Activated CD4-positive, alpha-beta T cell treated with anti-CD3 and anti-CD28 coated beads, Interleukin-2, Interleukin-4, amounts not matched to agents 100 ng/mL and 50 ng/mL, durations not matched to agents 16 hours and 8 hours (primary cell): ENCODE results near the gene NUP54.
A peak's percentile ranks its signal among the peaks of the same experiment; 100 is the strongest.

Experiments
- DNase-seq: peaks from one replicate; pipeline ENCODE4 v3.0.0-alpha.2; 2020; ENCODE audit warnings: low spot score

NUP54 gene

DNA sequence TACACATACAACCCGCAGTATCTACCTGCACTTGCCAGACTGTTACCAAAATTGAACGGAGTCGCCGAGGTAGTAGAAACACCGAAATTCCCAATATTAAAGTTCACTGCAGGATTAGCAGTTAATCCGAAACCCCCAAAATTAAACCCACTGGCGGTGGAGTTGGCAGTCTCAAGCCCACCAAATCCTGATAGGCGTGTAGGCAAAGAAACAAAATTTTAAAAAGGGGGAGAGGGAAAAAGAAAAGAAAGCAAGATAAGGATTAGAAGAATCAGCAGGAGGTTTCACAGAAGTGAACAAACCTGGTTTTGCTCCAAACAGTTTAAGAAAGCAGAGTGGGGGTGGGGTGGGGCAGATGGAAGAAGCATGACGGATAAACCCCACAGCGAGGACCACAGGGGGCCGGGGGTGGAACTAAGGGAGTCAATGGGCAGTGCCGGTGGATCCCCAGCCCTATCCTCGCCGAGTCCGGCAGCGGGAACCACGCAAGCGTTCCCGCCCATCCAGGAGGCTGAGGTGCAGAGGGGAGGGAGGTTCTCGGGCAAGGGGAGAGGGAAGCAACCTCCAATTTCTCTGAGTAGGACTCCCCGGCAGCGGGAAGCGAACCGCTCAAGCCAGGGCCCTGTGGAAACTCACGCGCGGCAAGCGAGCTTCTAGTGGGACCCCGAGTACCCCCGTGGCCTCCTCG is 599 bp downstream of the NUP54 start:
- DNase-seq: peak; percentile 56

DNA sequence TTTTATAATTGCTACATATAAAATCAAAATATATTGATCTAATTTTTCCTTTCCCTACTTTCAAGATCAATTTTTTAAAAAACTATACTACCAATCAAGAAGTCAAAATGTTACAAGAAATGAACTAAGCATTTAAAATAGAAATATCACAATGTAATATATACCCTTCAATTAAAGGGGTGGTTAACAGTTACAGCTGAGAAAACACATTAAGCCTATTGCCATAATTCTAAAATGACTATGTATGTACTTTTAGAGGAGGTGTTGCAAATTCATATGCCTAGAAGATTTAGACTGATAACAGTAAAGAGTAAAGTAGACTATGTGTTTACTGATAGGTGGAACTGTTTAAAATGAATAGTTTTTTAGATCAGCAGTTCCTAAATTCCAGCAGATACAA is 3.7 kb downstream of the NUP54 start:
- DNase-seq: no peak

DNA sequence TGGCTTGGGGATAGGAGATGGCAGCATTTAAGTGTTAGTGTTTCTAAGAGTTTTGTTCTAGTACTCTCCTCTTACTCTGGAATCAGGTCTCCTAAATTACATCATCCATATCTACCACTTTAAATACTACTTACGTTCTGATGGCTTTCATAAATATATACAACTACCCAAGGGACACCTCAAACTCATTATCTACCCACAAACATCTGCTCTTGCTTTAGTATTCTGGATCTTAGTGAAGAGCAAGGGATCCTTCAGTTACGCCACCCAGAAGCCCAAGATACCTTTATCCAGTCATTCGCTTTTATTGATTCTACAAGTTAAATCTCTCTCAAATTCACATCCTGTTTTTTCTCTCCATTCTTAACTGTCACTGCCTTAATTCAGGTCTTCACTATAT is 7.0 kb downstream of the NUP54 start:
- DNase-seq: no peak

DNA sequence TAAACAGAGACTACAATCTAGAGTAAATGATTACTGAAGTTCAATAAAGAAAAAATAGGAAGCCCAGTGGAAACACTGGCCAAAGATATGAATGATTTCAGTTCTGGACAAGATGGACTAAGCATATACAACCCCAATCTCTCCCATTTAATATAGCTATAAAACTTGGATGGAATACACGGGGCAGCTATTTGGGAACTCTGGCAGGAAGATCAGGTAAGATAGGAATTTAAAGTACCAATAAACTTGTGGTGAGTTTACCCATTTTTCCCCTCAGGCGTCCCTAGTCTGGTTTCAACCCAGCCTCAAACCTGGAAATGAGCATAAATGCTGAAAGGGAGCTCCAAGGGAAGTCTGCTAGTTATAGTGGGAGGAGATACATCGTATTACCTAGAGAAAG is 20.4 kb downstream of the NUP54 start:
- no peak for DNase-seq

DNA sequence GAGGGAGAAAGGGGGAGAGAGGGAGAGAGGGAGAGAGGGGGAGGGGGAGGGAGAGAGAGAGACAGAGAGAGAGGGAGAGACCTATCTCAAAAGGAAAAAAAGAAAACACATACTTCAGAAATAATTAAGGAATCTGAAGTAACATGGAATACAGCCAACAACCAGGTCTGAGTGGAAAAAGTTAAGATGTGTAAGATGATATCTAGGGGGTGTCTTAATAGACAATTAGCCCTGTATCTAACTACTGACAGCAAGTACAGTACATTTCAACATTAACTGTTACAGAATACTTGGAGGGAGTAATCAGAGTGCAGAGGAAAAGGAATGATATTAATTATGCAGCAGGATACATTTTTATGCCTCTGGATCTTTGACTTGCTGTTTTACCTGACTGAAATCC is 22.4 kb downstream of the NUP54 start:
- no peak for DNase-seq

DNA sequence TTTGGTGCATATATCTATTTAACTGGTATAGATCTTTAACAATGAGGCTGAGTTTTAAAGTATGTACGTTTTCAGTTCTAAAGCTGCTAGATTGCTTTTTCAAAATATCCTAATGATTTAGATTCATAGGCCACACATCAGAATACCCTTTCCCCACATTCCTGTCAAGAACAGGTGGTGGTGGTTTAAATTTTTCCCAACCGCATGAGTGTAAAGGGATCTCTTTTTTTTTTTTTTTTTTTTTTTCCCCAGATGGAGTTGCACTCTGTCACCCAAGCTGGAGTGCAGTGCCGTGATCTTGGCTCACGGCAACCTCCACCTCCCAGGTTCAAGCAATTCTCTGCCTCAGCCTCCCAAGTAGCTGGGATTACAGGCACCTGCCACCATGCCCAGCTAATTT is 28.0 kb downstream of the NUP54 start:
- DNase-seq: no peak

DNA sequence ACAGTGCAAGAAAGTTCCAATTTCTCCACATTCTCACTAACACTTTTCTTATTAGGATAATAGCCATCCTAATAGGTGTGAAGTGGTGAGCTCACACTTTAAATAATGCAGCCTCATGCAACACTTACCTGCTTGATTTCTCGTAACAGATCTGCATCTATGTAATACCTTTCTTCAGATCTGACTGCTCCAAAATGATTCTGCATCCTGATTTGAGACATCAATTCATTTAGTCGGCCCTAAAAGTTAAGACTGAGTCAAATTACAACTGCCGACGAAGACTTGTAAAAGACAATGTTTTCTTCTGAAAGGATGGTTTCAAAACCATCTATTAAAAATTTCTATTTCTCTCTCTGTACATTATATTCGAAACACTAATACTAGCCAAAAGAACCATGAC is 30.7 kb downstream of the NUP54 start:
- peak; percentile 46 for DNase-seq

DNA sequence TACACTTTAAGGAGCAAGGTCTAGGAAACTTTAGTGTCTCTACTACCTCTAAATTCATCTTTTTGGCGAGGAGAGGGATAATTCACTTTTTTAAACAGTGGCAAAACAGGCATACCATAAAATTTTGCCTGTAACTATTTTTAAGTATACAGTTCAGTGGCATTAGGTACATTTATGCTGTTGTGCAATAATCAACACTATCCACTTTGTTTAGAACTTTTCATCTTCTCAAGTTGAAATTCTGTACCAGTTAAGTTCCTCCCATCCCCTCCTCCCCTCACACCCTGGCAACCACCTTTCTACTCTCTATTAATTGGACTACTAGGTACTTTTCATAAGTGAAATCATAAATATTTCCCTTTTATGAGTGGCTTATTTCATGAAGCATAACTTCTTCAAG is 31.4 kb downstream of the NUP54 start:
- no peak for DNase-seq

DNA sequence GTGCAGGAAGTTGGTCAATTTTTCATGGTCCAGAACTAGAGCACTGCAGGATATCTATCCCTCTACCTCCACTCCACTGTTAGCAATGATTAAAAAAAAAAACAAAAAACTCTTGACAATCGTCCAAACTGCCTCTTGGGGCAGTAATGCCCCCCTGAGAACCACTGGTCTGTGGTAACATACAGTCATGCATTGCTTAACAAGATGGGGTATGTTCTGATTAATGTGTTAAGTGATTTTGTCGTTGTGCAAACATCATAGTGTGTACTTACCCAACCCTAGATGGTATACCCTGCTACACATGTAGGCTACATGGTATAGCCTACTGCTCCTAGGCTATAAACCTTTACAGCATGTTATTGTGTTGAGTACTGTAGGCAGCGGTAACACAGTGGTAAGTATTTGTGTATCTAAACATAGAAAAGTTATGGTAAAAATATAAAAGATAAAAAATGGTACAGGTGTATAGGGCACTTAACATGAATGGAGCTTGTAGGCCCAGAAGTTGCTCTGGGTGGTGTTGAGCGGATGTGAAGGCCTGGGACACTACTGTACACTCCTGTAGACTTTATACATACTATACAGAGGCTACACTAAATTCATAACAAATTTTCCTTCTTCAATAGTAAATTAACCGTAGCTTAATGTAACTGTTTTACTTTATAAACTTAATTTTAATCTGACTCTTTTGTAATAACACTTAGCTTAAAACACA is 39.6 kb downstream of the NUP54 start:
- no peak for DNase-seq

DNA sequence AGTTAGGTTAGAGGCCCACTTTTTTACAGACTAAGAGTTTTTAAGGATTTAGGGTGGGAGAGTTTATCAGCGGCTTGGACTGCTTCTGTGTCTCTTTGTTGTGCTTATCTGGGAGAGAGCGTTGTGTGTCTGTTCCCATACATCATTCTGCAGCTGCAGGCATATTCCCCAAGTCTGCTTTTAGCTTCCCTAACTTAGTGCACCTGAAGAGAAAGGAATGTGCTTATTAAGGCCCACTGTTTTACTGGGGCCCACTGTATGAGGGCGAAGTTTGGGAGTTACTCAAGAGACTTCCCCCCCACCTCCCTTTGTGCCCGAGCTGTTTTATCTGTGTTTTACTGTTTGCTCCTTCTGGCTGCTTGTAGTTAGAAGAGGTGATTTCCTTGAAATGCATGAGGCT is 41.8 kb downstream of the NUP54 start:
- no peak for DNase-seq

DNA sequence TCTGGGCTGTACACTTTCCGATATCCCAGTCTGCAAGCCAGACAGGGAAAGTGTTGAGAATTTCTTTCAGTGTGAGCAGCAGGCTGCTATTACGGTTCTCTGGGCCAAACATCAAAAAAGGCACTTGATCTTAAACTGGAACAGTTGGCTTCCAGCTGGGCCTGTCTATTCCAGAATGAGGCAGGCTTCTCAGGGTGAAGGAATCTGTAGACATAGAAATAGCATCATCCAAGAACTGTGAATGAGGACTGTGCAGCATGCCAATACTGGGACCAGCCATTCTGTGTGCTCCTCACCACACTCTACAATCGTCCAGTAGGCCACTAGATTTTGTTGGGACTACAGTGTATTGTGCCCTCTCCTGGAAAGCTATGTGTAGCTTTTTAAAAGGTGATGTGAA is 42.5 kb downstream of the NUP54 start:
- DNase-seq: no peak

DNA sequence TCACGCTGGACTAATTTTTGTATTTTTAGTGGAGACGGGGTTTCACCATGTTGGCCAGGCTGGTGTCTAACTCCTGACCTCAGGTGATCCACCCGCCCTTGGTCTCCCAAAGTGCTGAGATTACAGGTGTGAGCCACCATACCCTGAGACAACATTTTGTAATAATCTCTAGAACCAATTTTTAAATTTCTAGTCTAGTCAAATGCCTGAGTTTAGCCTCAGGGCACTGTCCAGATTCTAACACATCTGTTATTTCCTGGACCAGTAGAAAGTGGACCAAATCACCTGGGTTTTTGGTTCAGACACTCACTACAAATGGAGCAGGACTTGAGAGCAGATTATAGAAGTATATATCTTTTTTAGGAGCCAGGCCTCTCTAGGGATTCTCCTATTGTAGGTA is 52.1 kb downstream of the NUP54 start:
- no peak for DNase-seq

DNA sequence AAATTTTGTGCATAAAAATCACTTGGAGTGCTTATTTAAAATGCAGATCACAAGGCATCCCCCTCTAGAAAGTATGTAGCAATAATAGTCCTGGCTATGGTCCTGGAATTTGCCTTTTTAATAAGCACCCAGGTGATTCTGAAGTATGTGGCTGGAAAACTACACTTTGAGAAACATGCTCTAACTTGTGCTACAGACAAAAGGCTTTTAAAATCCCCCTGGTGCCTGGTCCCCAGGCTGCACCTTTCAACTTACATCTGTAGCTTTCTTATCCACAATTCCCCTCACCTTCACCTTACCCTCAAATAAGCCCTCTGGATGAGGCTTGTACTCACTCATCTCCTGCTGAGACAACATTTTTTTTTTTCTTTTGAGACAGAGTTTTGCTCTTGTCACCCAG is 52.6 kb downstream of the NUP54 start:
- DNase-seq: no peak

DNA sequence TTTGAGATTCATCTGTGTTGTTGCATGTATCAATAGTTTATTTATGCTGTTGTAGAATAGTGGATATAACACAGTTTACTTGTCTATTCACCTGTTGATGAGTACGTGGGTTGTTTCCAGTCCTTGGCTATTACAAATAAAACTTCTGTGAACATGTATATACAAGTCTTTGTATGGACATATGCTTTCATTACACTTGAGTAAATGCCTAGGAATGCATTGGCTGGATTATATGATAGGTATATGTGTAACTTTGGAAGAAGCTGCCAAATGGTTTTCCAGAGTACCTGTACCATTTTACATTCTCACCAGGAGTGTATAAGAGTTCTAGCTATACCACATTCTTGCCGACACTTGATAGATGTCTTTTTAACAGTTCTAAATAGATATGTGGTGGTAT is 57.1 kb downstream of the NUP54 start:
- DNase-seq: no peak

DNA sequence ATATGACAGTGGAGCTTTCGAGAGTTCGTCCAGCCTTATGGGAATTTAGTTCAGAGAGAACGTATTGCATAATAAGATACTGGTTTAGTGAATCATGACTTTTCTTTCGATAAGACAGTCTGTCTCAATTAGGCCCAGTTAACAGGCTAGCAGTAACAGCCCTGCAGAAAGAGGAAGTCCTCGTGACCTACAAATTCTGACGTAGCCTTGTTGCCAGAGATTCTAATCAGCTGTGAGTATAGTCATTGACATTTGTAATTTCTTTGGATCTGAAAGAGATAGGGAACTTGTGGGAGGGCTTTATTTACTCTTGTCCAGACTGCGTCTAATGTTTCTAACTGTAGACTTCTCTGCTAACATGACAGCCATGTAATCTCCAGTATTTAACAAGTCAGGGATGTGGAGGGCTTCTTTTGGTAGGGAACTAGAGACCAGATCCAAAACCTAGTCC is 57.9 kb downstream of the NUP54 start:
- DNase-seq: peak; percentile 18

DNA sequence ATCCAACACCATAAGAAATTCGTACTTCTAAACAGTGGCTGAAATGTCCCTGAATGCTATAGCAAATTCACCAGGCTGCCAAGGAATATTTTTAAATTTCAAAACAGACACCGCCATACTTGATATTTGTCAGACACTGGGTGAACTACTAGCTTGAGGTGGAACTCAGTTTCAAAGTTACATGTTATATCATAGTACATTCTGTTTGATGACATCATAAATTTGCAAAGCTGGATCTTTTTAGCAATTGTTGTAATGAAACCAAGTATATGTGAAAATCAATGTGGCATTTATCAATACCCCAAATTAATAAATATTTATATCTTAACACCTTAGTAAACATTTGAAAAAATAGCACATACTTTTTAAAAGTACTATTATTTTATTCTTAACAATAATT is 59.5 kb downstream of the NUP54 start:
- no peak for DNase-seq

DNA sequence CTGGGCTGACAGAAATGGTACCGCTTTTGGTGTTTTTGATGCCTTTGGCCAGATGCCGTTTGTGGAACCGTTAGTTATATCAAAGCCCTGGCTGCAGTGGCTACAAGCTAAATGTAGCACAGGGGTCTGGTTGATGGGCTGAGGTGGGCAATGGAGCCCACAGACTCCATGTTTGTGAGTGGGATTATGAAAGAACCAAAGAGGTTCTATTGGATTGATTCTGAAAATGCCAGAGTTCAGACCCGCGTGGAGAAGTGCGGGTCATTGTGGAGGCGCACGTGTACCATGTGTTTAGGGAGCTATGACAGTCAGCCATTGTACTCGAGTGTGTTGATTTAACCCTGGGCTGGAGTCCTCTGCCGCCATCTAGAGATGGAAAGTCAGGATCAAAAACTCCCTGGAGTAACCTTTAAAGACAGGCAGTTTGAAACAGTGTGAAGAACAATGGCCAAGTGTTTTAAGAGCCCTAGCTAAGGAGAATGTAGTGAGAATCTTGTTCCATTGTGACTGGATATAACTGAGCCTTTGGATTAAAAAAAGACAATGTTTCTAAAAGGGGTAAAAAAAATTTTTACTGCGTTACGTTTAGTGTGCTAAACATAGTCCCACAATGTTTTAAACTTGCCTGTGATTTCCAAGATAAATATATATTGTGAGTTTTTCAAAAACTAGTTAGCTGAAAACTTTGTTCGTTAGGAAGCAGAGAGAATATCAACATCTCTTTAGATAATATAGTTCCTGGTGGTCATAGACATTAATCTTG is 61.0 kb downstream of the NUP54 start:
- DNase-seq: peak; percentile 35

DNA sequence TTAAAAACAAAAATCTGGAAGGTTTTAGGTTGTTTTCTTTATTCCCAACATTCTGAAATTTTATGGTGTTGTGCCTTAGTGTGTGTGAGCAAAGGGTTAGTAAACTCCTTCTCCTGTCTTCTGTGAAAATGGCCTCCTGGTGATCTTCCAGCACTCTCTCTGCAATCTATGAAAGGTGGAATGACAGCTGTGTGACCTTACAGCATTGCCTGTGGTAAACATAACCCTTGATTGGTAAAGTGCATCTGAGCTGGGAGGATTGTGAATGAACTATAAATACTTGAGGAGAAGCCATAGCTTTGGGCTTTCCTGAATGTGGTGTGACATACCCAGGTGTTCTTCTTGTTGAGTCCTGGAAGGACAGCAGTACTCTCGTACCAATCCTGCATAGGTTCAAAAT is 63.7 kb downstream of the NUP54 start:
- no peak for DNase-seq

DNA sequence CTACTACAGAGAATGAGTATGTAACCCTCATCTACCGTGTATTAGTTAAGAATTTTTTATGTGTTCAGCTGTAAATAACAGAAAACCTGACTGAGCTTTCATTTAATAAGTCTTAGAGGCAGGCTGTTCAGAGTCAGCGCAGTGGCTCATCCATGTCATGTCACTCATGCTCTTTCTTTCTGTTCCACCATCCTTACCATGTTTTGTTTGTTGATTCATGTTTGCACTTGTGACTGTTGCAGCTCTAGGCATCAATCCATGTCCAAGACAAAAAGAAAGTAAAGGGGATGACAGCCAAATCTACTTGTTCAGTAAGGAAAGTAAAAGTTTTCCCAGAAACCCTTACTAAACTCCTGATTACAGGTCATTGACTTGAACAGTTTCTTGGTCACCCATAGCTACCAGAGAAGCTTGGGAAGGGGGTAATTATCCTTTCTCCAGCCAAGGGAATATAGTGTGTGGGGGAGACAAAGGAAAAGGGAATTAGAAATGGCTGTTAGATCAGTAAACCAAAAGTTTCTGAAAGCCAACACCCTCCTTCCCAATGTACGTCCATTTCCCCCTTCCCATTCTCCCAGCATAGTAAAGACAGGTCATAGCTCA is 64.7 kb downstream of the NUP54 start:
- no peak for DNase-seq

DNA sequence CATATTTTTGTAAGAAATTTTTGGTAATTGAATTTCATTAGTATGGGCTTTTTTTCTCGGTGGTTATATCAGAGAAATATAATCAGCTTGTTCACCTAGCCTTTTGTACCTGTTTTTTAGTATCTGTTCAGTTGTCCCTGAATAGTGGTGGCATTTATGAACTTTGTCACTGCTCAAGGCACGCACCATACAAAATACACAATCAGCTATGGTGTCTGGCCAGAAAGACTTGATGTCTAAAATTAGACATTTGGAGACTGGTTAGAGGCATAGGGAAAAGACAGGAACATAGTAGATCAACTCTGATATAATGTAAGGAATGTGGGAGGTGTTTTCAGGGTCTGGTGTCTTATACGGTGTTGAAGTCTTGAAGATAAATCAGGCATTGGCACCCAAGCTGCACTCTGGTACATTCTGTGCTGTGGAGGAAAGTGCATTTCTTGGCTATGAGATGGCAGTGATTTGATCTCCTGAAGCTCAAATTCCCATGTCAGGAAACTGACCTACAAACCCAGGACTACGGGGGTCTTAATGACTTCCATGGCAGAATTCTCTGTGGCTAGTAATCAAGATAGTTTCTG is 70.1 kb downstream of the NUP54 start:
- no peak for DNase-seq

DNA sequence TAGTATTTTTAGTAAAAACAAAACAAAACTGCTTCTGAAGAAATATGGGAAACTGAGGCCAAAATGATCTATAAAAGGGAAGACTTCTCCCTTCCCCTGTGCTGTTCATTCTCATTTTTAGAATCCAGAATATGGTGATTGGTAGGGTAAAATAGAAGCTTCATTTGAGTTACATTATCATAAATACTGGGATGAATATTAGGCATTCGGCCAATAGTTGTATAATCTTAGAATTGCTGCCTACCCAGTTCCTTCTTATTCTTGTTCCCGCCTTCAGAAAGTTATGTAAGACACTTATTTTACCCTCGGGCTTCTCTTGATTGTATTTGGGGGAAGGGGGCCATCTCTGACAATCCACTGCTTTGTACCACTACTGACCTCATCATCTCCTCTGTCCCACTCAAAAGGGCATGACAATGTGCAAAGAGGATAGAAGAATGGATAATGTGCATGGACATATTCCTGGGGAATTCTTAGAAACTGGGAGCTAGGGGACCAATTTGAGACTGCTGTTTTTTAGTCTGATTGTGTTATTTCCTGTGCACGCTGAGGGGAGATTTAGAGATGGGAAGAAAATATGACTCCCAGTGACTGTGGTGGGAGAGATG is 73.1 kb downstream of the NUP54 start:
- DNase-seq: no peak

DNA sequence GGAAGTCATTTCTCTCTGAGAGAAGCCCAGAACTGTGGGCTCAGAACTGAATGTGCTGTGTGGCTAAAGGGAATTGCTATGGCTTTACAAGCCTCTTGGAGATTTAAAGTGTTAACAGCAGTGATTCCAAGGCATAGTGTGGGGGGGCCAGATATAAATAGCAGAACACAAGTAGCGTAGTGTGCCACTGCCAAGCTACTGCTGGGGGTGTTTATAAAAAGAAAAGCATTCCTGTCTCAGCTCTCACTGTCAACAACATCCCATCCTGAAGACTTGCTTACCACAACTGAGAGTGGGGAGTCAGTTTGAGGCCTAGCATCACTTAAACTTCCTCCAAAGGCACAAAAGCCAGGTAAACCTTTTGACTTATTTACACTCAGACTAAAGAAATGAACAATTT is 73.7 kb downstream of the NUP54 start, which contains the start of gene ART3:
Gene ART3, plus strand, starts transcription at position 242 of the 400 bp plus-strand sequence. CDS start 1,181 bp downstream, outside the sequence.
- no peak for DNase-seq
